ENCODE measurements around the gene TIGAR.

GRCh38 chr12:4279198-4279690 is 41.8 kb upstream of the TIGAR start:
- no peak for TF ChIP-seq CTCF (IDR thresholded peaks at IDR 0.05)
- no peak for TF ChIP-seq POLR2AphosphoS5 (IDR thresholded peaks at IDR 0.05)
